Measurements from ENCODE around the gene MVK. TPM values are rescaled to one million over a fixed set of nuclear protein-coding genes. Genes with fewer than 3 reads are reported as not detected.

The MVK gene
- total and polyA plus RNA-seq, 4 donors, result 34.9 to 50.3 (median 41.4) TPM

DNA sequence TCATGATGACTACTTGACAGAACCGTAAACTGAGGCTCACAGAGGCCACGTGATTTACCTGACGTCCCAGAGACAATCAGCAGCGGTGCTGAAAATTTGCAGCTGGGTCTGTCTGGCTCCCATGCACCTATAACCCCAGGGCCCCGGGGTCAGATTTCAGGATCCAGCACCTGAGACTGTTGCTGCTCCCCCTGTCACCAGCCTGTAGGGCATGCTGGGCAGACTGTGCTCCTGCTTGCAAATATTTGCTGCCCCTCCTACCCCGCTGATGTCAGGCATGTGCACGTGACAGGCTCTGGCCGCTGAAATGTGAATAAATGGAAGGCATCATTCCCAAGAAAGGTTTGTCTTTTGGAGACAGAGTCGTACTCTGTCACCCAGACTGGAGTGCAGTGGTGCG is 6.3 kb upstream of the MVK start:
- WGBS, result 52% methylated on average over 10 of the region's 10 CpGs
- Histone ChIP-seq H3K27ac (ENCODE audit: low read depth in 1 of 2, low read length in 2 of 2) (peak overlapping the region in 1 of 2 donors; percentile 26), H3K4me3 (ENCODE audit: low read depth in 1 of 3, low read length in 3 of 3) (no peak overlapping the region), H3K4me1 (ENCODE audit: control insufficient read depth in 4 of 4, insufficient read depth in 4 of 4, low read length in 3 of 4) (peaks cover 5 to 44% (median 25%) of the 10 kb centered on the region in 4 donors), H3K9ac (ENCODE audit: low read depth in 1 of 2, low read length in 2 of 2) (no peak overlapping the region), H3K9me3 (ENCODE audit: control insufficient read depth in 4 of 4, low read length in 3 of 4) (no peaks in the 10 kb centered on the region), H3K36me3 (ENCODE audit: control insufficient read depth in 4 of 4, insufficient read depth in 3 of 4, low read depth in 1 of 4, low read length in 3 of 4) (peaks cover 5 to 33% (median 22%) of the 10 kb centered on the region in 4 donors), H3K27me3 (ENCODE audit: control insufficient read depth in 4 of 4, insufficient read depth in 4 of 4, low read length in 3 of 4) (no peaks in the 10 kb centered on the region)
- peak; percentile 51 for DNase-seq (ENCODE audit: low spot score)
- TF ChIP-seq, protein P1, sequence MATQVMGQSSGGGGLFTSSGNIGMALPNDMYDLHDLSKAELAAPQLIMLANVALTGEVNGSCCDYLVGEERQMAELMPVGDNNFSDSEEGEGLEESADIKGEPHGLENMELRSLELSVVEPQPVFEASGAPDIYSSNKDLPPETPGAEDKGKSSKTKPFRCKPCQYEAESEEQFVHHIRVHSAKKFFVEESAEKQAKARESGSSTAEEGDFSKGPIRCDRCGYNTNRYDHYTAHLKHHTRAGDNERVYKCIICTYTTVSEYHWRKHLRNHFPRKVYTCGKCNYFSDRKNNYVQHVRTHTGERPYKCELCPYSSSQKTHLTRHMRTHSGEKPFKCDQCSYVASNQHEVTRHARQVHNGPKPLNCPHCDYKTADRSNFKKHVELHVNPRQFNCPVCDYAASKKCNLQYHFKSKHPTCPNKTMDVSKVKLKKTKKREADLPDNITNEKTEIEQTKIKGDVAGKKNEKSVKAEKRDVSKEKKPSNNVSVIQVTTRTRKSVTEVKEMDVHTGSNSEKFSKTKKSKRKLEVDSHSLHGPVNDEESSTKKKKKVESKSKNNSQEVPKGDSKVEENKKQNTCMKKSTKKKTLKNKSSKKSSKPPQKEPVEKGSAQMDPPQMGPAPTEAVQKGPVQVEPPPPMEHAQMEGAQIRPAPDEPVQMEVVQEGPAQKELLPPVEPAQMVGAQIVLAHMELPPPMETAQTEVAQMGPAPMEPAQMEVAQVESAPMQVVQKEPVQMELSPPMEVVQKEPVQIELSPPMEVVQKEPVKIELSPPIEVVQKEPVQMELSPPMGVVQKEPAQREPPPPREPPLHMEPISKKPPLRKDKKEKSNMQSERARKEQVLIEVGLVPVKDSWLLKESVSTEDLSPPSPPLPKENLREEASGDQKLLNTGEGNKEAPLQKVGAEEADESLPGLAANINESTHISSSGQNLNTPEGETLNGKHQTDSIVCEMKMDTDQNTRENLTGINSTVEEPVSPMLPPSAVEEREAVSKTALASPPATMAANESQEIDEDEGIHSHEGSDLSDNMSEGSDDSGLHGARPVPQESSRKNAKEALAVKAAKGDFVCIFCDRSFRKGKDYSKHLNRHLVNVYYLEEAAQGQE (IDR thresholded peaks at IDR 0.05), result no peak
- TF ChIP-seq, protein P2, sequence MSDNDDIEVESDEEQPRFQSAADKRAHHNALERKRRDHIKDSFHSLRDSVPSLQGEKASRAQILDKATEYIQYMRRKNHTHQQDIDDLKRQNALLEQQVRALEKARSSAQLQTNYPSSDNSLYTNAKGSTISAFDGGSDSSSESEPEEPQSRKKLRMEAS (IDR thresholded peaks at IDR 0.05), result no peak
- no peak for TF ChIP-seq YY1 (IDR thresholded peaks at IDR 0.05)
- peak; percentile 73 to 76 for TF ChIP-seq RXRA (IDR thresholded peaks at IDR 0.05)
- peak; percentile 78 to 86 for TF ChIP-seq HNF4A (conservative IDR thresholded peaks at IDR 0.05)
- TF ChIP-seq, protein P3, sequence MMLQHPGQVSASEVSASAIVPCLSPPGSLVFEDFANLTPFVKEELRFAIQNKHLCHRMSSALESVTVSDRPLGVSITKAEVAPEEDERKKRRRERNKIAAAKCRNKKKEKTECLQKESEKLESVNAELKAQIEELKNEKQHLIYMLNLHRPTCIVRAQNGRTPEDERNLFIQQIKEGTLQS (IDR thresholded peaks at IDR 0.05), result no peak
- no peak for TF ChIP-seq HNF4G (IDR thresholded peaks at IDR 0.05)
- peak in 1 of 2 donors; percentile 7 for TF ChIP-seq JUND (IDR thresholded peaks at IDR 0.05)
- no peak for TF ChIP-seq TAF1 (conservative IDR thresholded peaks at IDR 0.05)
- peak in 1 of 2 donors; percentile 59 for TF ChIP-seq RAD21 (IDR thresholded peaks at IDR 0.05)
- peak; percentile 13 for TF ChIP-seq FOXA2 (IDR thresholded peaks at IDR 0.05)
- peak in 1 of 2 donors; percentile 24 for TF ChIP-seq GABPA (IDR thresholded peaks at IDR 0.05 in 1 of 2, conservative IDR thresholded peaks at IDR 0.05 in 1 of 2)
- TF ChIP-seq FOXA1 (IDR thresholded peaks at IDR 0.05), result no peak
- peak; percentile 53 for TF ChIP-seq SP1 (IDR thresholded peaks at IDR 0.05)
- no peak for TF ChIP-seq EGR1 (IDR thresholded peaks at IDR 0.05; ENCODE audit: low read depth in 2 of 2)
- TF ChIP-seq NR2F2 (IDR thresholded peaks at IDR 0.05), result no peak
- TF ChIP-seq, protein P4, sequence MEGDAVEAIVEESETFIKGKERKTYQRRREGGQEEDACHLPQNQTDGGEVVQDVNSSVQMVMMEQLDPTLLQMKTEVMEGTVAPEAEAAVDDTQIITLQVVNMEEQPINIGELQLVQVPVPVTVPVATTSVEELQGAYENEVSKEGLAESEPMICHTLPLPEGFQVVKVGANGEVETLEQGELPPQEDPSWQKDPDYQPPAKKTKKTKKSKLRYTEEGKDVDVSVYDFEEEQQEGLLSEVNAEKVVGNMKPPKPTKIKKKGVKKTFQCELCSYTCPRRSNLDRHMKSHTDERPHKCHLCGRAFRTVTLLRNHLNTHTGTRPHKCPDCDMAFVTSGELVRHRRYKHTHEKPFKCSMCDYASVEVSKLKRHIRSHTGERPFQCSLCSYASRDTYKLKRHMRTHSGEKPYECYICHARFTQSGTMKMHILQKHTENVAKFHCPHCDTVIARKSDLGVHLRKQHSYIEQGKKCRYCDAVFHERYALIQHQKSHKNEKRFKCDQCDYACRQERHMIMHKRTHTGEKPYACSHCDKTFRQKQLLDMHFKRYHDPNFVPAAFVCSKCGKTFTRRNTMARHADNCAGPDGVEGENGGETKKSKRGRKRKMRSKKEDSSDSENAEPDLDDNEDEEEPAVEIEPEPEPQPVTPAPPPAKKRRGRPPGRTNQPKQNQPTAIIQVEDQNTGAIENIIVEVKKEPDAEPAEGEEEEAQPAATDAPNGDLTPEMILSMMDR (IDR thresholded peaks at IDR 0.05; ENCODE audit: low read depth, low read length, missing input control), result peak; percentile 6
- TF ChIP-seq, protein P5, sequence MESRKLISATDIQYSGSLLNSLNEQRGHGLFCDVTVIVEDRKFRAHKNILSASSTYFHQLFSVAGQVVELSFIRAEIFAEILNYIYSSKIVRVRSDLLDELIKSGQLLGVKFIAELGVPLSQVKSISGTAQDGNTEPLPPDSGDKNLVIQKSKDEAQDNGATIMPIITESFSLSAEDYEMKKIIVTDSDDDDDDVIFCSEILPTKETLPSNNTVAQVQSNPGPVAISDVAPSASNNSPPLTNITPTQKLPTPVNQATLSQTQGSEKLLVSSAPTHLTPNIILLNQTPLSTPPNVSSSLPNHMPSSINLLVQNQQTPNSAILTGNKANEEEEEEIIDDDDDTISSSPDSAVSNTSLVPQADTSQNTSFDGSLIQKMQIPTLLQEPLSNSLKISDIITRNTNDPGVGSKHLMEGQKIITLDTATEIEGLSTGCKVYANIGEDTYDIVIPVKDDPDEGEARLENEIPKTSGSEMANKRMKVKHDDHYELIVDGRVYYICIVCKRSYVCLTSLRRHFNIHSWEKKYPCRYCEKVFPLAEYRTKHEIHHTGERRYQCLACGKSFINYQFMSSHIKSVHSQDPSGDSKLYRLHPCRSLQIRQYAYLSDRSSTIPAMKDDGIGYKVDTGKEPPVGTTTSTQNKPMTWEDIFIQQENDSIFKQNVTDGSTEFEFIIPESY (IDR thresholded peaks at IDR 0.05), result no peak

Measured in liver (tissue), 9 donors.